HFF-Myc (cell line): ENCODE measurements around the gene CAMK2B.

Experiments
- DNase-seq: peaks from one replicate; pipeline ENCODE4 v3.0.0-alpha.2; 2011; ENCODE audit warnings: low read depth; ENCODE audit errors: extremely low read depth
- H3K4me3 ChIP-seq: replicated peaks from 2 replicates; pipeline ENCODE4 v1.5.1; 2011; ENCODE audit warnings: low read depth, mild to moderate bottlenecking, control low read depth, low read length
- CTCF ChIP-seq: IDR thresholded peaks from 2 replicates; pipeline ENCODE4 v1.5.1; 2012; ENCODE audit warnings: mild to moderate bottlenecking, low read depth, low read length, control low read depth; ENCODE audit errors: missing control alignments

CAMK2B gene

GRCh38 chr7:44367475-44368043 is 42.2 kb upstream of the CAMK2B start:
- DNase-seq, result no peak
- TF ChIP-seq CTCF, result no peak
- H3K4me3 ChIP-seq, result no peak overlapping the region

- TF ChIP-seq CTCF, result no peak
- no peak overlapping the region for H3K4me3 ChIP-seq
- DNase-seq, result no peak
Observed at GRCh38 chr7:44366986-44367385, 41.6 kb upstream of the CAMK2B start.

GRCh38 chr7:44353668-44354067 is 28.3 kb upstream of the CAMK2B start:
- no peak overlapping the region for H3K4me3 ChIP-seq
- no peak for DNase-seq
- TF ChIP-seq CTCF, result no peak

- no peak for TF ChIP-seq CTCF
- DNase-seq, result no peak
- no peak overlapping the region for H3K4me3 ChIP-seq
Observed at GRCh38 chr7:44348851-44349781, 23.7 kb upstream of the CAMK2B start.

GRCh38 chr7:44348300-44348699 is 22.9 kb upstream of the CAMK2B start:
- TF ChIP-seq CTCF, result peak; percentile 51
- no peak for DNase-seq
- no peak overlapping the region for H3K4me3 ChIP-seq

- TF ChIP-seq CTCF, result no peak
- no peak overlapping the region for H3K4me3 ChIP-seq
- DNase-seq, result no peak
Observed at GRCh38 chr7:44347546-44348114, 22.2 kb upstream of the CAMK2B start.
